CD4-positive, alpha-beta memory T cell (primary cell): ENCODE measurements around the gene FANCI. TPM values are rescaled to one million over a fixed set of nuclear protein-coding genes. Genes with fewer than 3 reads are reported as not detected.

Source experiments
- CTCF ChIA-PET: fragments of 350-600 bp; sonication (Branson Sonifier 250); formaldehyde crosslinking; loops from one replicate; lab custom pipeline; 2021; ENCODE audit warnings: inconsistent platforms; ENCODE audit not compliant: partially characterized antibody; lab: Charles Lee
- POLR2A ChIA-PET: fragments of 350-600 bp; sonication (Branson Sonifier 250); formaldehyde crosslinking; loops from one replicate; lab custom pipeline; 2021; ENCODE audit not compliant: partially characterized antibody; lab: Charles Lee
- DNase-seq, 5 donors: peaks; one replicate each; pipeline versions ENCODE4 v3.0.0 to v3.0.0-alpha.2; 2020 to 2022; ENCODE audit warnings: mixed read lengths in 1 of 5
- H3K27ac ChIP-seq: one replicate; pipeline ENCODE4 v1.7.0; 2013; ENCODE audit warnings: low read depth, low read length
- H3K27me3 ChIP-seq: 2 replicates; pipeline ENCODE4 v1.7.0; 2013; ENCODE audit warnings: mild to moderate bottlenecking, low read length, moderate library complexity; ENCODE audit not compliant: insufficient read depth
- H3K36me3 ChIP-seq: 2 replicates; pipeline ENCODE4 v1.7.0; 2013; ENCODE audit warnings: mild to moderate bottlenecking, low read length, moderate library complexity; ENCODE audit not compliant: insufficient read depth
- H3K4me1 ChIP-seq: 2 replicates; pipeline ENCODE4 v1.7.0; 2013; ENCODE audit warnings: mild to moderate bottlenecking, low read length, moderate library complexity; ENCODE audit not compliant: insufficient read depth
- H3K4me3 ChIP-seq, 2 donors: one replicate each; pipeline ENCODE4 v1.7.0; 2013; ENCODE audit warnings: low read length in 2 of 2, mild to moderate bottlenecking in 1 of 2
- H3K9me3 ChIP-seq, 2 donors: one replicate each; pipeline ENCODE4 v1.7.0; 2013; ENCODE audit warnings: low read length in 2 of 2, control low read depth in 1 of 2; ENCODE audit not compliant: control insufficient read depth in 1 of 2
- H3K27ac Mint-ChIP-seq, 7 donors: one replicate each; pipeline ENCODE4 v1.8.0; 2020 to 2021; ENCODE audit warnings: mixed read lengths in 7 of 7, mild to moderate bottlenecking in 6 of 7, inconsistent platforms in 3 of 7, moderate library complexity in 3 of 7
- H3K27me3 Mint-ChIP-seq, 2 donors: one replicate each; pipeline ENCODE4 v1.8.0; 2020 to 2021; ENCODE audit warnings: mixed read lengths in 2 of 2
- H3K36me3 Mint-ChIP-seq, 2 donors: one replicate each; pipeline ENCODE4 v1.8.0; 2020 to 2021; ENCODE audit warnings: mixed read lengths in 2 of 2, inconsistent platforms in 1 of 2, mild to moderate bottlenecking in 1 of 2
- H3K4me1 Mint-ChIP-seq, 4 donors: one replicate each; pipeline ENCODE4 v1.8.0; 2020 to 2021; ENCODE audit warnings: mixed read lengths in 4 of 4, mild to moderate bottlenecking in 1 of 4
- H3K4me3 Mint-ChIP-seq, 8 donors: one replicate each; pipeline ENCODE4 v1.8.0; 2020 to 2021; ENCODE audit warnings: mixed read lengths in 8 of 8, mild to moderate bottlenecking in 7 of 8, moderate library complexity in 6 of 8, inconsistent platforms in 3 of 8
- H3K9me3 Mint-ChIP-seq, 8 donors: one replicate each; pipeline ENCODE4 v1.8.0; 2020 to 2021; ENCODE audit warnings: mixed read lengths in 8 of 8, mild to moderate bottlenecking in 5 of 8, inconsistent platforms in 3 of 8, moderate library complexity in 1 of 8
- intact Hi-C: fragments of 100-400 bp; cut with micrococcal nuclease; formaldehyde crosslinking; loops from one replicate; pipeline ENCODE4 v1.15.1; 2023
- polyA plus RNA-seq, 2 donors: library from polyadenylated mRNA; unstranded; fragments of 300-500 nt; fragmentation: Illumina TruSeq; gene quantifications; one replicate each; pipeline ENCODE4 v1.2.3, GENCODE V29; 2021
- total RNA-seq, 2 experiments: library from RNA; stranded (reverse); gene quantifications; one replicate each; pipeline ENCODE4 v1.2.3, GENCODE V29; 2021

FANCI gene
- total and polyA plus RNA-seq, 4 experiments from 2014 or later: 3.9 to 19.0 (median 8.5) TPM

DNA sequence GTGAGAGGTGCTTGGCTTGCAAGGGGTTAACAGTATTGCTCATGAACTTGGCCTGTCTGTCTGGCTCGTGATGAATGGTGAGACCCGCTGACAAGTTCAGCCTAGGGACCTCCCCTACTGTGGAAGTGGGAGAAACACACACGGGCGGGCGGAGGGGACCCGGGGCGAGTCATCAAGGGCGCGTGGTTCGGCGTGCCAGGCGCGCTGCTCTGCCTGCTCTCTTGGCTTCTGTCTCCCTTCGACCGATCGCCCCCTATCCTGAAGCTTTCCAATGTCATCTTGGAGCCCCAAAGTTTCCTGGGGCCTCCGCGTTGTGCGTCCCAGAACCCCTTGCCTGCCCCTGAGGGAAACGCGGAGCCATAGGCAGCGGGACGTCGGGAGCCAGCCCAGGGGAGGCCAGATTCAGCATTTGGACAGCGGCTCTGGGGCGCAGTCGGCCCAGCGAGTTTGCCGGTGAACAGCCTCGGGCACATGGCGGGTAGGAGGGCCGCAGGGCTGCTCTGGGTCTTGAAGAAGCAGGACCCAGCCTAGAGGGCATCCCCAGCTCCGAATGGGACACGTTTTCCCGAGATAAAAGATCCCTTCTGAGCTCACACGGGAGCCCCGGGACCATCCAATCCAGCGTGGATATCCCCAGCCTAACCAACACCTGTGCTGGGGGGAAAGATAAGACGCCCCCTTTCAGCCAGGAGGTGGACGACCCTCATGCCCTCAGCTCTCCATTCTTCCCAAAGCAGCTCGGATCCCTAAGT, 117.8 kb downstream of the FANCI start:
- Histone ChIP-seq H3K36me3 (no peaks in the 10 kb centered on the region), H3K27me3 (peaks cover 79% of the 10 kb centered on the region), H3K4me3 (peak overlapping the region in 1 of 2 donors; percentile 19), H3K9me3 (no peaks in the 10 kb centered on the region), H3K4me1 (peaks cover 17% of the 10 kb centered on the region), H3K27ac (no peak overlapping the region)
- Mint-ChIP-seq H3K36me3 (no peaks in the 10 kb centered on the region), H3K27me3 (peaks cover 59 to 76% of the 10 kb centered on the region in 2 donors), H3K4me1 (peaks cover 1 to 42% (median 19%) of the 10 kb centered on the region in 4 donors), H3K9me3 (peaks cover 0 to 5% (median under 1%) of the 10 kb centered on the region in 8 donors), H3K4me3 (peak overlapping the region in 5 of 8 donors; percentile 27 to 75 (median 54)), H3K27ac (peak overlapping the region in 3 of 7 donors; percentile 51 to 81 (median 77))
- intact Hi-C loops: loop anchor here (5.0 kb wide), 1 partner anchor 56 kb away; no protein-coding TSS in a partner anchor
- DNase-seq: peak in 4 of 5 donors; percentile 54 to 61 (median 58)
- CTCF ChIA-PET: interaction anchor here (1.1 to 5.2 kb wide), 4 partner anchors 31 to 69 kb away, joined by 3 to 133 read pairs (median 4); no protein-coding TSS in a partner anchor
- POLR2A ChIA-PET: no interaction called here

DNA sequence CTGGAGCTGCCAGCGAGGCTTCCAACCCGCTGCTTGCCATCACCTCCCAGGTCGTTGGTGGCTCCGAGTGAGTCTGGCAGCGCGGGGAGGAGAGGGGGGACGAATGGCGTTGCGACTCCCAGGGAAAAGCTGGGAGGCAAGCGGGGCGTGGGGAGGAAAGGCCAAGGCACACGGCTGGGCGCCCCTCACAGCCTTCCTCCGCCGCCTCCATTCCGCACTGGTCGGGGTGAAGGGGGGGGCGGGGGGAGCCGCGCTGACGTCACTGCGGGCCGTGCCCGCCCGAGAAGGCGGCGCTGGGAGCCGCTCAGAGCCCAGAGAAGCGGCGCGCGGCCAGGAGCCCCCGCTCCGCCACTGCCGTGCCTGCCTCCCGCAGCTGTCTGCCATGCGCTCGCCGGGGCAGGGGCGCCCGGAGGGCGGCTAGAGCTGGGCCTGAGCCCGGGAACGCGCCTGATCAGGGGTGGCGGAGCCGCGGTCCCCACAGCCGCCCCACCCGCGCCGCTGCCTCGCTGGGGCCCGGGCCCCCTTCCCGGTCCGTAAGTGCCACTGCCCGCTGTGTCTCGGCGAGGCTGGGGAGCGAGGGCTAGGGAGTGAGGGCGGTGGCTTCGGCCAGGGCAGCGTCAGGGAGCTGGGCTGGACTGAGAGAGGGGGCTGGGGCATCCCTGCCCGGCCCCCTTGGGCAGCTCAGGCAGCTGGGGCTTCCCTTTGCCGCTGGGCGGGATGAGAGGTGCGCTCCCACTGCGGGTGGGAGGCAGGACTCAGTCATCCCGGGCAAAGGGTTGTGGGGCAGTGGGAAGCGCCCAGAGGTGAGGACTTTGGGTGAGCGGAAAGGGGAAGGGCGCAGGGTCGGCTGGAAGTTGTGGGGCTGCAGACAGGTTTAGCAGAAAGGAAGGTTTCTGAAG, 118.7 kb downstream of the FANCI start:
- H3K36me3 Mint-ChIP-seq: no peaks in the 10 kb centered on the region
- CTCF ChIA-PET: interaction anchor here (1.1 to 1.3 kb wide), 3 partner anchors 32 to 68 kb away, joined by 3 to 5 read pairs (median 4); no protein-coding TSS in a partner anchor
- Histone ChIP-seq H3K27me3 (peaks cover 83% of the 10 kb centered on the region), H3K4me1 (peaks cover 24% of the 10 kb centered on the region), H3K4me3 (no peak overlapping the region), H3K27ac (no peak overlapping the region), H3K36me3 (no peaks in the 10 kb centered on the region), H3K9me3 (no peaks in the 10 kb centered on the region)
- intact Hi-C loops: loop anchor here (5.0 kb wide), 1 partner anchor 55 kb away; no protein-coding TSS in a partner anchor
- peaks cover 4 to 48% (median 25%) of the 10 kb centered on the region in 4 donors for H3K4me1 Mint-ChIP-seq
- no peak for DNase-seq
- peaks cover 0 to 5% (median under 1%) of the 10 kb centered on the region in 8 donors for H3K9me3 Mint-ChIP-seq
- H3K4me3 Mint-ChIP-seq: peak overlapping the region in 2 of 8 donors; percentile 54 to 59
- POLR2A ChIA-PET: no interaction called here
- H3K27me3 Mint-ChIP-seq: peaks cover 59 to 77% of the 10 kb centered on the region in 2 donors
- H3K27ac Mint-ChIP-seq: peak overlapping the region in 1 of 7 donors; percentile 32

DNA sequence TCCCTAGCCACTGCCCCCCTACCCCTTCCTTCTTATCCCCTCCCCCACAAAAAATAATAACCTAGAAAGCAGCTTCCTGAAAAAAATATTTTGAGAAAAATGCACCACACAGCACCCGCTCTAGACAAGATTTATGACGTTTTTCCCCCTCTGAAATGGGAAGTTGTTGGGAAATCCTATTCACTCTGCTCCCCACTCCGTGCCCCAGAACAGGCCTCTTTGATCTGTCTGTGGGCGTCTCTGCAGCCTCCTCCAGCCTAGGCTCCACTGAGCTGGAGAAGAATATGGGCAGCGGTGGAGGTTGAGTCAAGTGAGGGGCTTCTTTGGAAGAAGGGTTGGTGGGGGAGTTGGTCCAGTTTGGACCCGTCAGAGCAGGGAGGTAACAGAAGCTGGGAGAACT, 119.4 kb downstream of the FANCI start:
- no peak for DNase-seq
- H3K27me3 Mint-ChIP-seq: peaks cover 54 to 71% of the 10 kb centered on the region in 2 donors
- Histone ChIP-seq H3K27ac (no peak overlapping the region), H3K9me3 (no peaks in the 10 kb centered on the region), H3K36me3 (no peaks in the 10 kb centered on the region), H3K27me3 (peaks cover 77% of the 10 kb centered on the region), H3K4me1 (peaks cover 26% of the 10 kb centered on the region), H3K4me3 (no peak overlapping the region)
- peak overlapping the region in 2 of 7 donors; percentile 32 to 82 for H3K27ac Mint-ChIP-seq
- no peaks in the 10 kb centered on the region for H3K36me3 Mint-ChIP-seq
- intact Hi-C loops: loop anchor here (5.0 kb wide), 1 partner anchor 54 kb away; no protein-coding TSS in a partner anchor
- ChIA-PET CTCF (no interaction called here), POLR2A (no interaction called here)
- H3K4me3 Mint-ChIP-seq: peak overlapping the region in 3 of 8 donors; percentile 13 to 61 (median 38)
- H3K9me3 Mint-ChIP-seq: peaks cover 0 to 5% (median under 1%) of the 10 kb centered on the region in 8 donors
- H3K4me1 Mint-ChIP-seq: peaks cover 4 to 48% (median 25%) of the 10 kb centered on the region in 4 donors

DNA sequence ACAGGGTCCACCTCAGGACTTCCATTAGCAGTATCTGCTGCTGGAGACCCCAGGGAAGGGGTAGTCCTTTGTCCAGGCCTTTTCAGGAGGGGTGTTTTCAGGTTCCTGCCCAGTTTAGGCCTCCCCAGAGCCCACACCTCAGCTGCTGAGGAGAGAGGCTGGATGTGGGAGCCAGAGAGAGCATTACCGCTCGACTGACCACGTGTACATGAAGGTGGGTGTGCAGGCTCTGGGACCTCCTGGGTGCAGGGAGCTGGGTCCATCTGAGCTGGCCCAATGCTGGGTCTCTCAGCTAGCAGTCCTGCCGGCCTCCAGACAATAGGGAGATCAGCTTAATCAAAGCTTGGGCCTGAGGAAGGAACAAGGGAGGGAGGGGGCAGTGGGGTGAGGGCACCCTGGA, 120.0 kb downstream of the FANCI start:
- Histone ChIP-seq H3K9me3 (no peaks in the 10 kb centered on the region), H3K4me3 (no peak overlapping the region), H3K27me3 (peaks cover 75% of the 10 kb centered on the region), H3K4me1 (peaks cover 26% of the 10 kb centered on the region), H3K27ac (no peak overlapping the region), H3K36me3 (no peaks in the 10 kb centered on the region)
- ChIA-PET POLR2A (no interaction called here), CTCF (no interaction called here)
- peaks cover 4 to 43% (median 24%) of the 10 kb centered on the region in 4 donors for H3K4me1 Mint-ChIP-seq
- H3K27me3 Mint-ChIP-seq: peaks cover 49 to 68% of the 10 kb centered on the region in 2 donors
- H3K36me3 Mint-ChIP-seq: no peaks in the 10 kb centered on the region
- DNase-seq: no peak
- peak overlapping the region in 1 of 7 donors; percentile 32 for H3K27ac Mint-ChIP-seq
- no peak overlapping the region for H3K4me3 Mint-ChIP-seq
- intact Hi-C loops: loop anchor here (5.0 kb wide), 1 partner anchor 54 kb away; no protein-coding TSS in a partner anchor
- peaks cover 0 to 5% (median under 1%) of the 10 kb centered on the region in 8 donors for H3K9me3 Mint-ChIP-seq

DNA sequence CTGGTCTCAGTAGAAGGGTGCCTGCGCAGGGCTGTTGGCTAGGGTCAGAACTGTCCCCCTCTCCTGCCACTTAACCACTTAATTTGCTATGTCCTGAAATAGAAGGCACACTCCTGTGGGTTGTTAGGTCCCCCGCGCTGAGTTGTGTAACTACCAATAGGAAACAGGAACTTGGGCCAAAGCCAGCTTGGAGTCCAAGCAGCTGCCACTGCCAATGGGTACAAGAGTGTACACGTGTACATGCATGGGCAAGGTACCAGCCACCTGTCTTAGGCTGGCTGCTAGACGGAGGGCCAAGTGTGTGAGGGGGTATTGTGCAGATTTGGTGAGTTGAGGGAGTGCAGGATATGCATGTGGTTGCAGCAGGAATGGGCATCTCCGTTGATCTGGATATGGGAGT, 120.6 kb downstream of the FANCI start:
- Mint-ChIP-seq H3K27ac (no peak overlapping the region), H3K4me3 (no peak overlapping the region), H3K27me3 (peaks cover 54 to 73% of the 10 kb centered on the region in 2 donors), H3K36me3 (no peaks in the 10 kb centered on the region), H3K4me1 (peaks cover 4 to 42% (median 23%) of the 10 kb centered on the region in 4 donors), H3K9me3 (peaks cover 0 to 5% (median under 1%) of the 10 kb centered on the region in 8 donors)
- DNase-seq: no peak
- Histone ChIP-seq H3K36me3 (no peaks in the 10 kb centered on the region), H3K4me1 (peaks cover 21% of the 10 kb centered on the region), H3K27ac (no peak overlapping the region), H3K9me3 (no peaks in the 10 kb centered on the region), H3K4me3 (no peak overlapping the region), H3K27me3 (peaks cover 72% of the 10 kb centered on the region)
- CTCF ChIA-PET: no interaction called here
- POLR2A ChIA-PET: no interaction called here
- intact Hi-C loops: loop anchor here (5.0 kb wide), 1 partner anchor 53 kb away; no protein-coding TSS in a partner anchor

DNA sequence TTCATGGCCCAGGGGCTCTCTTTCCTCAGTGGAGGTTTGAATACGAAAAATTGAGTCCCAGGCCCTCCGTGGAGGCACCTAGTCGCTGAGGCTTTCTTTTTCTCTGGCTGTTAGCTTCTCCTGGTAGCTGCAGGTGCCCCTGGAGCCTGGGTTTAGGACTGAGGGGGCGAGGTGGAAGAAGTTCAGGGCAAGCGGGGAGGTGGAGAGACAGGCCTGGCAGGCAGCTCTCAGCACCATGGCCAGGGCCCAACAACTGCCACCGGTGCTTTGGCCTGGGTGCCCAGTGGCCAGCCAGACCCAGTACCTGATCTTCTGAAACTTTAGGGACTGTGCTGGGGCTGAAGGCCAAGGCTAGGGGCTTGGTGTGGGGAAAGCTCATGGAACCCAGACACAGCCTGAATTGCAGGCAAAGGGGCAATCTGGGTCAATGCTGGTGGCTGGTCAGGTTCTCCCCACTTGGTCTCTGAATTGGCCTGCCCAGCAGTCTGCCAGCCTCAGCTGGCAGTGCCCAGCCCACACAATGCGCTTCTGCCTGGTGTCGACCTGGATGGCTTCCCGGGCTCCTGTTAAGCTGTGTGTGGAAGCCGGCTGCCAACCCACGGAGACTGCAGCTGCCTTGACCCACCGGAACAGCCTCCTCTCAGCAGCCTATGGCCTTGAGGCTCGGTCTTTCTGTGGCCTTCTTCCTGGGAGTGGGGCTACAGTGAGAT, 121.1 kb downstream of the FANCI start:
- Histone ChIP-seq H3K4me3 (no peak overlapping the region), H3K9me3 (no peaks in the 10 kb centered on the region), H3K27ac (no peak overlapping the region), H3K36me3 (no peaks in the 10 kb centered on the region), H3K27me3 (peaks cover 72% of the 10 kb centered on the region), H3K4me1 (peaks cover 23% of the 10 kb centered on the region)
- ChIA-PET CTCF (no interaction called here), POLR2A (no interaction called here)
- no peak overlapping the region for H3K27ac Mint-ChIP-seq
- intact Hi-C loops: loop anchor here (5.0 kb wide), 1 partner anchor 52 kb away; no protein-coding TSS in a partner anchor
- no peak for DNase-seq
- H3K9me3 Mint-ChIP-seq: peaks cover 0 to 5% (median under 1%) of the 10 kb centered on the region in 8 donors
- peaks cover 57 to 74% of the 10 kb centered on the region in 2 donors for H3K27me3 Mint-ChIP-seq
- no peaks in the 10 kb centered on the region for H3K36me3 Mint-ChIP-seq
- H3K4me3 Mint-ChIP-seq: no peak overlapping the region
- H3K4me1 Mint-ChIP-seq: peaks cover 5 to 47% (median 21%) of the 10 kb centered on the region in 4 donors
